GM18867 (cell line): ENCODE measurements around the gene SEC24C.
A peak's percentile ranks its signal among the peaks of the same experiment; 100 is the strongest.
"Not testable (repeated sequence)": the region's sequence is repeated elsewhere in the genome, so short reads cannot be mapped to it uniquely, and the experiment has no call there.

Experiments
- ATAC-seq: cut with Tn5 transposase; IDR thresholded peaks from one replicate; pipeline ENCODE4 v1.9.1; 2021; ENCODE audit warnings: mild to moderate bottlenecking, moderate library complexity; ENCODE audit not compliant: unreplicated experiment

Gene SEC24C

GRCh38 chr10:73730153-73730906 lies 13.8 kb upstream of the SEC24C start:
- peak; percentile 83 for ATAC-seq

- no peak for ATAC-seq
Observed at GRCh38 chr10:73731588-73732375, 12.4 kb upstream of the SEC24C start.

GRCh38 chr10:73732426-73732825 lies 11.7 kb upstream of the SEC24C start:
- no peak for ATAC-seq

- no peak for ATAC-seq
Observed at GRCh38 chr10:73732931-73733623, 11.1 kb upstream of the SEC24C start.

- no peak for ATAC-seq
Observed at GRCh38 chr10:73734028-73734720, 10.0 kb upstream of the SEC24C start.

- ATAC-seq = no peak
Observed at GRCh38 chr10:73734796-73735305, 9.3 kb upstream of the SEC24C start.

GRCh38 chr10:73740501-73741254 lies 3.5 kb upstream of the SEC24C start:
- ATAC-seq = not testable (repeated sequence)

GRCh38 chr10:73742454-73742734 lies 1.8 kb upstream of the SEC24C start:
- no peak for ATAC-seq

- no peak for ATAC-seq
Observed at GRCh38 chr10:73743327-73743904, 756 bp upstream of the SEC24C start.

GRCh38 chr10:73744664-73744975 lies 448 bp downstream of the SEC24C start:
- ATAC-seq = peak; percentile 21

- no peak for ATAC-seq
Observed at GRCh38 chr10:73746721-73747120, 2.5 kb downstream of the SEC24C start.

- no peak for ATAC-seq
Observed at GRCh38 chr10:73750819-73751218, 6.6 kb downstream of the SEC24C start.

- no peak for ATAC-seq
Observed at GRCh38 chr10:73756183-73756582, 12.0 kb downstream of the SEC24C start.

GRCh38 chr10:73758704-73759511 lies 14.7 kb downstream of the SEC24C start:
- ATAC-seq = no peak

- peak; percentile 70 for ATAC-seq
Observed at GRCh38 chr10:73759512-73760115, 15.4 kb downstream of the SEC24C start.

- ATAC-seq = no peak
Observed at GRCh38 chr10:73761781-73762180, 17.6 kb downstream of the SEC24C start.

GRCh38 chr10:73762915-73763314 lies 18.7 kb downstream of the SEC24C start:
- ATAC-seq = no peak

- no peak for ATAC-seq
Observed at GRCh38 chr10:73763343-73763742, 19.2 kb downstream of the SEC24C start.

GRCh38 chr10:73765066-73765465 lies 20.9 kb downstream of the SEC24C start:
- ATAC-seq = no peak
